H1 (cell line): ENCODE measurements around the gene DICER1. TPM values are rescaled to one million over a fixed set of nuclear protein-coding genes. Genes with fewer than 3 reads are reported as not detected.

Experiments used
- GTF2F1 ChIP-seq: IDR thresholded peaks from 2 replicates; pipeline ENCODE4 v1.6.1; 2012; ENCODE audit warnings: low read depth, low read length, improper control_type of control experiment, borderline replicate concordance
- KDM1A ChIP-seq: fragments of 200-600, 300-600 bp; sonication (generic); IDR thresholded peaks from 2 replicates; pipeline ENCODE4 v1.7.1; 2016; ENCODE audit warnings: mild to moderate bottlenecking, low read length, borderline replicate concordance
- POLR2A ChIP-seq, 2 experiments: IDR thresholded peaks; 1 replicate in 1 of 2; 2 replicates in 1 of 2; pipeline ENCODE4 v1.6.1; 2011; ENCODE audit warnings: low read depth in 2 of 2, low read length in 2 of 2, mild to moderate bottlenecking in 2 of 2; ENCODE audit errors: control extremely low read depth in 1 of 2
- RNF2 ChIP-seq: fragments of 200-900, 300-1000 bp; sonication (generic); IDR thresholded peaks from 2 replicates; pipeline ENCODE4 v1.7.1; 2016; ENCODE audit warnings: borderline replicate concordance, low read depth, mild to moderate bottlenecking, antibody characterized with exemption, low read length; ENCODE audit not compliant: poor library complexity, severe bottlenecking; ENCODE audit errors: missing control alignments
- ZNF274 ChIP-seq: IDR thresholded peaks from 2 replicates; pipeline ENCODE4 v1.7.0; 2012; ENCODE audit warnings: low read length, borderline replicate concordance; ENCODE audit errors: extremely low read depth
- polyA plus RNA-seq, 7 experiments: library from polyadenylated mRNA; depleted of rRNA in 3 of 7; stranded (reverse) in 5 of 7; unstranded in 2 of 7; fragments of >200 nt in 5 of 7; fragments of 200-250 nt in 2 of 7; gene quantifications; 1 replicate in 5 of 7; 2 replicates in 1 of 7; 4 replicates in 1 of 7; pipeline versions ENCODE4 v1.2.1 to v1.2.3, GENCODE V29; 2011 to 2013; ENCODE audit warnings: missing spikeins in 2 of 7, mixed read lengths in 2 of 7
- total RNA-seq: library from RNA; stranded (reverse); fragmentation: NEBNext Ultra II Directional; extraction: Animal tissue kit (Norgen Biotek cat#: 25700); gene quantifications from 2 replicates; pipeline ENCODE4 v1.2.1, GENCODE V29; 2021
- TF ChIP-seq, protein P1 (sequence below): IDR thresholded peaks from 2 replicates; pipeline ENCODE4 v1.6.1; 2011; ENCODE audit warnings: low read depth, mild to moderate bottlenecking, low read length; ENCODE audit not compliant: insufficient read depth
- TF ChIP-seq, protein P2 (sequence below), 3 experiments: IDR thresholded peaks; 1 replicate in 2 of 3; 2 replicates in 1 of 3; pipeline versions ENCODE4 v1.5.1 to v1.6.1; 2011; ENCODE audit warnings: low read length in 3 of 3, mild to moderate bottlenecking in 3 of 3, inconsistent platforms in 2 of 3, low read depth in 1 of 3, moderate library complexity in 1 of 3; ENCODE audit not compliant: insufficient read depth in 1 of 3; ENCODE audit errors: control extremely low read depth in 1 of 3

Gene DICER1
- total and polyA plus RNA-seq, 2 of the 8 experiments (the other 6 are each of a cell fraction or from before 2014, with no cell fraction given): 11.9 to 61.8 TPM

DNA sequence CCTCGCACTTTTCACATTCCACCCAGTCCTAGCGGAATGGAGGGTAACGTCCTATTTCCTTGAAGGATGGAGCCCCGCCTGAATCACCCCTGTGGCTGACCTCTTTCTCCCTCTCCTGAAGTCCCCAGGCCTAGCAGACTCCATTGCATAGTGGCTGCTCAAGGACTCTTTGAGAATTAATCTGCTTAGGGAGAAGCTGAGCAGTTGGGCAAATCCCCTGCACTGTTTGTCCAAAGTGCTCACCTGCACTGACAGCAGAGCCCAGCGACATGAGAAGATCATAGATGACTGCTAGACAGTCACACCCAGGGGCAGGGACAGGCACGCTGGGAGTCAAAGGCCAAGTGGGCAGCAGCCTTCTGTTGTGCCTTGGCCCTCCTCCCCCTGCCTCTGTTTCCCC is 37.7 kb upstream of the DICER1 start (continued):
- TF ChIP-seq, protein P1, sequence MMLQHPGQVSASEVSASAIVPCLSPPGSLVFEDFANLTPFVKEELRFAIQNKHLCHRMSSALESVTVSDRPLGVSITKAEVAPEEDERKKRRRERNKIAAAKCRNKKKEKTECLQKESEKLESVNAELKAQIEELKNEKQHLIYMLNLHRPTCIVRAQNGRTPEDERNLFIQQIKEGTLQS: no peak
- no peak for TF ChIP-seq POLR2A (IDR thresholded peaks at IDR 0.05; ENCODE audit: control extremely low read depth in 1 of 2, low read depth in 2 of 2, low read length in 2 of 2)
- no peak for TF ChIP-seq KDM1A
- no peak for TF ChIP-seq RNF2
- TF ChIP-seq, protein P2, sequence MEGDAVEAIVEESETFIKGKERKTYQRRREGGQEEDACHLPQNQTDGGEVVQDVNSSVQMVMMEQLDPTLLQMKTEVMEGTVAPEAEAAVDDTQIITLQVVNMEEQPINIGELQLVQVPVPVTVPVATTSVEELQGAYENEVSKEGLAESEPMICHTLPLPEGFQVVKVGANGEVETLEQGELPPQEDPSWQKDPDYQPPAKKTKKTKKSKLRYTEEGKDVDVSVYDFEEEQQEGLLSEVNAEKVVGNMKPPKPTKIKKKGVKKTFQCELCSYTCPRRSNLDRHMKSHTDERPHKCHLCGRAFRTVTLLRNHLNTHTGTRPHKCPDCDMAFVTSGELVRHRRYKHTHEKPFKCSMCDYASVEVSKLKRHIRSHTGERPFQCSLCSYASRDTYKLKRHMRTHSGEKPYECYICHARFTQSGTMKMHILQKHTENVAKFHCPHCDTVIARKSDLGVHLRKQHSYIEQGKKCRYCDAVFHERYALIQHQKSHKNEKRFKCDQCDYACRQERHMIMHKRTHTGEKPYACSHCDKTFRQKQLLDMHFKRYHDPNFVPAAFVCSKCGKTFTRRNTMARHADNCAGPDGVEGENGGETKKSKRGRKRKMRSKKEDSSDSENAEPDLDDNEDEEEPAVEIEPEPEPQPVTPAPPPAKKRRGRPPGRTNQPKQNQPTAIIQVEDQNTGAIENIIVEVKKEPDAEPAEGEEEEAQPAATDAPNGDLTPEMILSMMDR (IDR thresholded peaks at IDR 0.05; ENCODE audit: control extremely low read depth in 1 of 3, insufficient read depth in 1 of 3, low read depth in 1 of 3, low read length in 3 of 3): no peak
- TF ChIP-seq GTF2F1: no peak
- TF ChIP-seq ZNF274: no peak
